Chondrocyte (in vitro differentiated cells): ENCODE measurements around the gene VIP. TPM values are rescaled to one million over a fixed set of nuclear protein-coding genes. Genes with fewer than 3 reads are reported as not detected.

ENCODE experiments used
- DNase-seq: peaks from one replicate; pipeline ENCODE4 v3.0.0; 2021; ENCODE audit warnings: mixed read lengths, low spot score
- H3K27ac Mint-ChIP-seq: one replicate; pipeline ENCODE4 v1.8.0; 2021; ENCODE audit warnings: mild to moderate bottlenecking, moderate library complexity, mixed read lengths; ENCODE audit not compliant: unreplicated experiment
- H3K27me3 Mint-ChIP-seq: 2 replicates; pipeline ENCODE4 v1.8.0; 2021; ENCODE audit warnings: low read depth, mixed read lengths
- H3K36me3 Mint-ChIP-seq: 2 replicates; pipeline ENCODE4 v1.8.0; 2021; ENCODE audit warnings: low read depth, mixed read lengths
- H3K4me1 Mint-ChIP-seq: 2 replicates; pipeline ENCODE4 v1.8.0; 2021; ENCODE audit warnings: low read depth, mild to moderate bottlenecking, mixed read lengths
- H3K4me3 Mint-ChIP-seq: one replicate; pipeline ENCODE4 v1.8.0; 2021; ENCODE audit warnings: mild to moderate bottlenecking, moderate library complexity, mixed read lengths; ENCODE audit not compliant: unreplicated experiment
- H3K9me3 Mint-ChIP-seq: 2 replicates; pipeline ENCODE4 v1.8.0; 2021; ENCODE audit warnings: low read depth, mixed read lengths
- CTCF ChIP-seq: fragments of 200-600 bp; sonication (generic); IDR thresholded peaks from 2 replicates; pipeline ENCODE4 v1.5.0; 2021; ENCODE audit warnings: antibody characterized with exemption, mild to moderate bottlenecking, moderate library complexity
- total RNA-seq: library from RNA; stranded (reverse); gene quantifications from 3 replicates; pipeline ENCODE4 v1.2.1, GENCODE V29; 2021

The VIP gene
- total RNA-seq, 1 donor from 2014 or later, result not detected

DNA sequence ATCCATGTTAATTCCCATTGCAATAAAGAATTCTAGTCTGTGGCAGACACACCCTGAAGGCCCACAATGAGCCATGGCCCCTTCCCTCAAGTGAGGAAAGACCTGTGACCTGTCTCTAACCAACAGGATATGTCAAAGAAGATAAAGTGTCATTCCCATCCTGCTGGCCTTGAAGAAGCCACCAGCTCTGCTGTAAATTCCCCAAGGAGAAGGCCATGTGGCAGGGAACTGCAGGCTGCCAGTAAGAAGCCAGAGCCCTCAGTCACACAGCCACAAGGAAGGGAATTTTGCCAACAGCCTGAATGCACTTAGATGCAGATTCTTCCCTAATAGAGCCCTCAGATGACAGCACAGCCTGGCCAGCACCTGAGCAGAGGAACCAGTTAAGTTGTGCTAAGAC is 24.8 kb downstream of the VIP start:
- Mint-ChIP-seq H3K4me3 (no peak overlapping the region), H3K36me3 (no peaks in the 10 kb centered on the region), H3K4me1 (no peaks in the 10 kb centered on the region), H3K27me3 (no peaks in the 10 kb centered on the region), H3K9me3 (no peaks in the 10 kb centered on the region), H3K27ac (no peak overlapping the region)
- no peak for TF ChIP-seq CTCF
- DNase-seq, result no peak

DNA sequence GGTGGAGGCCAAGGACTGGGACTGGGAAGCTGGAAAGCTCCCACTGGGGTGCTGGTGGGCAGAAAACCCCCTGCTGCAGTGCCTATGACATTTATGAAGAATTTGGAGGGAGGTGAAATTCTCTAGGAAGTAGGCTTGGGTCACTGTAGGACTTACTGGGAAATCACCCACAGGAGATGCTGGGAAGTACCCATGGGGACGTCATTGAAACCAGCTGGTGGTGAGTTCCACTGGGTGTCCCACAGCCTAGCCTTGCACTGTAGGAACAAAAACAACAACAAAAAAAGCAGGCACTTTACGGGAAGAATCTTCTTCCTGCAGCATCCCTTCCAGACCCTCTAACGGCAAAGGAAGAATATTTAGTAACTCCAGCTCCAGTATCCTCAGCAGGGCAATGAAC is 26.2 kb downstream of the VIP start:
- H3K4me3 Mint-ChIP-seq, result no peak overlapping the region
- DNase-seq, result no peak
- H3K27me3 Mint-ChIP-seq, result peaks cover 2% of the 10 kb centered on the region
- no peaks in the 10 kb centered on the region for H3K9me3 Mint-ChIP-seq
- no peak overlapping the region for H3K27ac Mint-ChIP-seq
- no peaks in the 10 kb centered on the region for H3K4me1 Mint-ChIP-seq
- H3K36me3 Mint-ChIP-seq, result no peaks in the 10 kb centered on the region
- TF ChIP-seq CTCF, result no peak

DNA sequence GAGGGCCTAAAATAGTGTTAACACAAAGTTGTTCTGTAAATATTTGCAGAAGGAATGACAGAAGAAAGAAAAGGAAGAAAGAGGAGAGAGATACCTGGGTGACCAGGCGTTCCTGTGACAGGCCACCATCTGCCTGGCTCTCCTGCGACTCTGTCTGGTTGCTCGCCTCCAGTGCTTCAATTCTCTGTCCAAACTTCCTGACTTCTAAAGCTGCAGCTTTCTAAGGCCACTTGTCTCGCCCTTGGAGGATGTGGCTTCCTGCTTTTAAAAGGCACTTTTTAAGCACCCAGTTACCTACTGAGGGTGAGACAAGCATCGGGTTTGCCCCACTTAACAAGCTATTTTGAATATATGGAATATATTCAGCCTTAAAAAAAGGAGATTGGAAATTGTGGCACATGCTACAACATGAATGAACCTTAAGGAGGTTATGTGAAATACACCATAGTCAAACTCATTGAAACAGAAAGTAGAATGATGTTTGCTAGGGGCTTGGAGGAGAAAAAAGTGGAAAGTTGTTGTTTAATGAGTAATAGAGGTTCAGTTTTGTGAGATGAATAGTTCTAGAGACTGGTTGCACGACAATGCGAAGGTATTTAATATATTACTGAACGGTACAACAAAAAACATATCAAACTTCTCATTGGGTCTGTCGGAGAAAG is 32.8 kb downstream of the VIP start:
- Mint-ChIP-seq H3K4me3 (no peak overlapping the region), H3K4me1 (no peaks in the 10 kb centered on the region)
- TF ChIP-seq CTCF, result no peak

GRCh38 chr6:152794696-152795095 is 44.1 kb downstream of the VIP start:
- Mint-ChIP-seq H3K4me3 (no peak overlapping the region), H3K9me3 (no peaks in the 10 kb centered on the region), H3K4me1 (no peaks in the 10 kb centered on the region), H3K36me3 (no peaks in the 10 kb centered on the region), H3K27me3 (peaks cover 2% of the 10 kb centered on the region), H3K27ac (no peak overlapping the region)
- no peak for TF ChIP-seq CTCF
- no peak for DNase-seq

More for the DNA sequence above, 32.8 kb downstream of the VIP start:
- Mint-ChIP-seq H3K27ac (no peak overlapping the region), H3K9me3 (no peaks in the 10 kb centered on the region), H3K27me3 (peaks cover 2% of the 10 kb centered on the region), H3K36me3 (no peaks in the 10 kb centered on the region)
- no peak for DNase-seq

DNA sequence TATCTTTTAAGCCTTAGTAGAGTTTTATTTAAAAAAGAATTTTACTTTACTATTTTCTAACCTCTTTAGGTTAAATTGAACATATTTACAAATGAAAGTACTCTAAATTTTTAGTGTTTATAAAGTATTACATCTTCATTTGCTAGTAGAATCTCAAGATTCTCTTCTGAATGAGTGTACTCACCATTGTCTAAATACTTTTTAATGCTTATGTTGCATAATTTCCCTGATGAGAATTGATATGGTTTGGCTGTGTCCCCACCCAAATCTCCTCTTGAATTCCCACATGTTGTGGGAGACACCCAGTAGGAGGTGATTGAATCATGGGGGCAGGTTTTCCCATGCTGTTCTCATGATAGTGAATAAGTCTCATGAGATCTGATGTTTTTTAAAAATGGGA is 53.6 kb downstream of the VIP start:
- peaks cover 6% of the 10 kb centered on the region for H3K9me3 Mint-ChIP-seq
- TF ChIP-seq CTCF, result no peak
- no peak for DNase-seq
- H3K4me3 Mint-ChIP-seq, result no peak overlapping the region
- H3K27ac Mint-ChIP-seq, result no peak overlapping the region
- no peaks in the 10 kb centered on the region for H3K4me1 Mint-ChIP-seq
- H3K36me3 Mint-ChIP-seq, result no peaks in the 10 kb centered on the region
- H3K27me3 Mint-ChIP-seq, result peaks cover 9% of the 10 kb centered on the region

Other genes starting within 250 kb of the VIP start
- 151 to 182 TPM (median 157 TPM) in 3 replicates for gene SYNE1, start 113.4 kb upstream of the VIP start, total RNA-seq
- not detected in 3 replicates for gene MYCT1, start 52.9 kb upstream of the VIP start, total RNA-seq
- 6.8 to 10.8 TPM (median 7.3 TPM) in 3 replicates for gene FBXO5, start 232.2 kb downstream of the VIP start, total RNA-seq